PC-3 (cell line): ENCODE results near the gene HDAC4.

Experiments used
- EZH2 ChIP-seq: fragments of 300-600 bp; sonication (generic); IDR thresholded peaks from one replicate; pipeline ENCODE4 v1.6.1; 2017; ENCODE audit warnings: antibody characterized with exemption, mild to moderate bottlenecking, low read length; ENCODE audit not compliant: unreplicated experiment
- TF ChIP-seq, protein P1 (sequence below): fragments of 300-600 bp; sonication (generic); conservative IDR thresholded peaks from 2 replicates; pipeline ENCODE4 v1.5.1; 2017; ENCODE audit warnings: antibody characterized with exemption, low read depth, mild to moderate bottlenecking, low read length

DNA sequence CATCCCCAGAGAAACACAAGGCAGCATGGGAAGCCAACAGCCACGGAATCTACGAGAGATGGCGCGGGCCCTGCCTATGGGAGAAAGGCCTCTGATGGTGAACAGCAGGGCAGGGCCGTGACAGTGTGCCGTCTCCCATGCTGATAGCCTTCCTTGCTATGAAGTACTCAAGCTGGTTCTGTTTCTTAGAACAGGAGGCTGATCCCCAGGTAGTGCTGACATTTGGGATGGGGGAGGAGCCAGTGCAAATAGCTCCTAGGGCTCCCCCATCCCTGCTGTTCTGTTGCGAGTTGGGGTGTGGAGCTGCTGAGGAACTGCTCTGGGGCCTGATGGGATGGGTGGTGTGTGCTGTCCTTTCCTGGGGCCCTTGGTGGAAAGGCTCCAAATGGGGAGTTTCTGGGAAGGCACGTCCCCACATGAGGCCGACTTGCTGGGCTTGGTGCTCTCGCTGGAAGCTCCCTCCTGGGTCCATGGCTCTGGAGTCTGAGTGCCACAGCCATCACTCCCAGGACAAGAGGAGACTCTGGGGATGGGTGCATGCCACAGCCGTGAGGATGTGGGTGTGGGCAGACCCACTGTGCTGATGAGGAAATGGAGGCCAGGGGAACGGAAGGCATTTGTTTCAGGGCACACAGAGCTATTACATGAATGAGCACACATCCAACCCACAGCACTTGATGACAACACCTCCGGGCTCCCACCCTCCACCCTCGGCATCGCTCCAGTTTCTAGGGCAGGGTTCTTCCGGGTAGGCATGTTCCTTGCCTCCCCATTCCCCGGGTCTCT, 246.8 kb downstream of the HDAC4 start:
- TF ChIP-seq, protein P1, sequence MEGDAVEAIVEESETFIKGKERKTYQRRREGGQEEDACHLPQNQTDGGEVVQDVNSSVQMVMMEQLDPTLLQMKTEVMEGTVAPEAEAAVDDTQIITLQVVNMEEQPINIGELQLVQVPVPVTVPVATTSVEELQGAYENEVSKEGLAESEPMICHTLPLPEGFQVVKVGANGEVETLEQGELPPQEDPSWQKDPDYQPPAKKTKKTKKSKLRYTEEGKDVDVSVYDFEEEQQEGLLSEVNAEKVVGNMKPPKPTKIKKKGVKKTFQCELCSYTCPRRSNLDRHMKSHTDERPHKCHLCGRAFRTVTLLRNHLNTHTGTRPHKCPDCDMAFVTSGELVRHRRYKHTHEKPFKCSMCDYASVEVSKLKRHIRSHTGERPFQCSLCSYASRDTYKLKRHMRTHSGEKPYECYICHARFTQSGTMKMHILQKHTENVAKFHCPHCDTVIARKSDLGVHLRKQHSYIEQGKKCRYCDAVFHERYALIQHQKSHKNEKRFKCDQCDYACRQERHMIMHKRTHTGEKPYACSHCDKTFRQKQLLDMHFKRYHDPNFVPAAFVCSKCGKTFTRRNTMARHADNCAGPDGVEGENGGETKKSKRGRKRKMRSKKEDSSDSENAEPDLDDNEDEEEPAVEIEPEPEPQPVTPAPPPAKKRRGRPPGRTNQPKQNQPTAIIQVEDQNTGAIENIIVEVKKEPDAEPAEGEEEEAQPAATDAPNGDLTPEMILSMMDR = no peak
- TF ChIP-seq EZH2 = no peak
